Middle frontal gyrus (tissue), 1 donor: ENCODE results near the gene PLEKHG4B.
"Not testable (repeated sequence)": the region's sequence is repeated elsewhere in the genome, so short reads cannot be mapped to it uniquely, and the experiment has no call there.

Experiments
- DNase-seq: peaks from one replicate; pipeline ENCODE4 v3.0.0-alpha.2; 2015; ENCODE audit warnings: low spot score; ENCODE audit errors: extremely low spot score

The PLEKHG4B gene

GRCh38 chr5:94113-94892 is 2.3 kb downstream of the PLEKHG4B start:
- no peak for DNase-seq

DNA sequence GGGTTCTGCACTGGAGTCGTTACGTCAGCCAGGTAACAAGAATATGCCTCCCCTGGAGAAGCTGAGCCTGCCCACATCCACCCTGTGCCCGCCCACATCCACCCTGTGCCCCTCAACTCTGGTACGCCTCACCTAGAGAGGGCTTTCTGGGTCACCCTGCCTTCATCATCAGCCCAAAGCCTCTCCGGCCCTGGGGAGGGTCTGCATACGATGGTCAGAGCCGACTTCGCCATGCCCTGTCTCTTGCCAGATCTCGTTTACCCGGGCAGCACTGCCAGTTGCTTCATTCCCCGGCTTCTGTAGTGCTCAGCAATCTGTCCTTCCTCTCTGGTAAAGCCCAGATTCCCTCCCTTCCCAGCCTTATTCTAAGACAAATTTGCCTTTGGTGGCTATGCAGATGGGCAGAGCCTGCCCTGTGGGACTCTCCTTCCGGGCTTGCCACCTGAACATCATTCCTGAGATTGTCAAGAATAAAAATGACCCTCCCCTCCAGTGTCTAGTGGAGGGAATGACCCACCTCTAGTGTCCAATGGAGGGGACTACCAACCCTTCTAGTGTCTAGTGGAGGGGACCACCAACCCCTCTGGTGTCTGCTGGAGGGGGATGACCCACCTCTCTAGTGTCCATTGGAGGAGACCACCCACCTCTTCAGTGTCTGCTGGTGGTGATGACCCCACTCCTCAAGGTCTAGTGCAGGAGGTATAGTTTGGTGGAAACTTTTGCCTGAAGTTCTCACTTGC is 3.4 kb downstream of the PLEKHG4B start:
- no peak for DNase-seq

DNA sequence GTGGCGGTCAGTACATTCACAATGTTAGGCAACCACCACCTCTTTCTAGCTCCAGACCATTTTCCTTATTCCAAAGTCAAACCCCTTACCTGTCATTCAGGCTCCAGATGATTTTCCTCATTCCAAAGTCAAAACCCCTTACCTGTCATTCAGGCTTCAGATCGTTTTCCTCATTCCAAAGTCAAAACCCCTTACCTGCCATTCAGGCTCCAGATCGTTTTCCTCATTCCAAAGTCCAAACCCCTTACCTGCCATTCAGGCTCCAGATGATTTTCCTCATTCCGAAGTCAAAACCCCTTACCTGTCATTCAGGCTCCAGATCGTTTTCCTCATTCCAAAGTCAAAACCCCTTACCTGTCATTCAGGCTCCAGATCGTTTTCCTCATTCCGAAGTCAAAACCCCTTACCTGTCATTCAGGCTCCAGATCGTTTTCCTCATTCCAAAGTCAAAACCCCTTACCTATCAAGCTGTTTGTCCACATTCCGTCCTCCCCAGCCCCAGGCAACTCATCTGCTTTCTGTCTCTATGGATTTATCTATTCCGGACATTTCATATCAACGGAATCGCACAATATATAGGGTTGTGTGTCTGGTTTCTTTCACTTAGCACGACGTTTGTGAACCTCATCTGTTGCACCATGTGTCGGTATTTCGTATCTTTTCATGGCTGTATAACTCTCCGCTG is 5.2 kb downstream of the PLEKHG4B start:
- no peak for DNase-seq

- DNase-seq, result no peak
Observed at GRCh38 chr5:99815-100214, 7.8 kb downstream of the PLEKHG4B start.

GRCh38 chr5:102411-103043 is 10.6 kb downstream of the PLEKHG4B start:
- DNase-seq, result no peak

DNA sequence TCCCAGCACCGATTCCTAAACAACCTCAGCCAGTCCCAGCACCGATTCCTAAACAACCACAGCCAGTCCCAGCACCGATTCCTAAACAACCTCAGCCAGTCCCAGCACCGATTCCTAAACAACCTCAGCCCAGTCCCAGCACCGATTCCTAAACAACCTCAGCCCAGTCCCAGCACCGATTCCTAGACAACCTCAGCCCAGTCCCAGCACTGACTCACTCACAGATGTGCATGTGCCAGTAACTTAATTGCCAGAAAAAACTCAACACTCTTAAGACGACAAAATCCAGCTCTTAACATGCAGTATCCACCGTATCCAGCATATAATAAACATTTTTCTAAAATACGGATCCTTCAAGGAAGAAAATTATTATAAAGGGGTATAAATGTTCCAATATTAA is 12.1 kb downstream of the PLEKHG4B start:
- DNase-seq, result not testable (repeated sequence)

DNA sequence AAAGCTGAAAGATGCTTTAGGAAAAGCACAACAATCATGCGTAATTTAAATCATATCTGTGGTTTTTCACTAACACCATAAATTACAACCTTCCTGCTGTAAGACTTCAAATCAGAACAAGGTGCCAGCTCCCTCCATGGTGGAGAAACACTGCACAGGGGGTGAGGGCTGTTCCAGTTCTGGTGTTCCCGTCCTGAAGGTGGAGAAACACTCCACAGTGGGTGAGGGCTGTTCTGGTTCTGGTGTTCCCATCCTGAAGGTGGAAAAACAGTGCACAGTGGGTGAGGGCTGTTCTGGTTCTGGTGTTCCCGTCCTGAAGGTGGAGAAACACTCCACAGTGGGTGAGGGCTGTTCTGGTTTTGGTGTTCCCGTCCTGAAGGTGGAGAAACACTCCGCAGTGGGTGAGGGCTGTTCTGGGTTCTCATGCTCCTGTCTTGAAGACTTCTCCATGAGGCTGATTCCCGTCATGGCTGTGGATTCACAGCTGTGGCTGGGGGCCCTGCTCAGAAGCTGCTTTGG is 12.9 kb downstream of the PLEKHG4B start:
- no peak for DNase-seq

- no peak for DNase-seq
Observed at GRCh38 chr5:105504-106070, 13.6 kb downstream of the PLEKHG4B start.

GRCh38 chr5:106587-106986 is 14.6 kb downstream of the PLEKHG4B start:
- DNase-seq, result no peak

- DNase-seq, result no peak
Observed at GRCh38 chr5:107526-107925, 15.6 kb downstream of the PLEKHG4B start.

GRCh38 chr5:109826-110225 is 17.9 kb downstream of the PLEKHG4B start:
- DNase-seq, result no peak

DNA sequence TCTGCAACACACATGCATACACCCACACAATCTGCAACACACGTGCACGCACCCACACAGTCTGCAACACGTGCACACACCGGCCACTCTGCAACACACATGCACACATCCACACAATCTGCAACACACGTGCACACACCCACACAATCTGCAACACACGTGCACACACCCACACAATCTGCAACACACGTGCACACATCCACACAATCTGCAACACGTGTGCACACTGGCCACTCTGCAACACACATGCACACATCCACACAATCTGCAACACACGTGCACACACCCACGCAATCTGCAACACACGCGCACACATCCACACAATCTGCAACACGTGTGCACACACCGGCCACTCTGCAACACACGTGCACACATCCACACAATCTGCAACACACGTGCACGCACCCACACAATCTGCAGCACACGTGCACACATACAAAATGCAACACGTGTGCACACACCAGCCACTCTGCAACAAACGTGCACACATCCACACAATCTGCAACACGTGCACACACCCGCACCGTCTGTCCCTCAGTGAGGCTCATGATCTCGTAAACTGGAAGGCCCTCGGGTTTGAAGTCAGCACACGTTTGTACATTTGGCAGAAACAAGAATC is 18.4 kb downstream of the PLEKHG4B start:
- DNase-seq, result no peak

- DNase-seq, result no peak
Observed at GRCh38 chr5:111171-111570, 19.2 kb downstream of the PLEKHG4B start.

- DNase-seq, result no peak
Observed at GRCh38 chr5:119486-120097, 27.6 kb downstream of the PLEKHG4B start.

GRCh38 chr5:121432-121831 is 29.5 kb downstream of the PLEKHG4B start:
- DNase-seq, result no peak

GRCh38 chr5:125815-126214 is 33.8 kb downstream of the PLEKHG4B start:
- DNase-seq, result no peak

GRCh38 chr5:126806-127205 is 34.8 kb downstream of the PLEKHG4B start:
- DNase-seq, result no peak

DNA sequence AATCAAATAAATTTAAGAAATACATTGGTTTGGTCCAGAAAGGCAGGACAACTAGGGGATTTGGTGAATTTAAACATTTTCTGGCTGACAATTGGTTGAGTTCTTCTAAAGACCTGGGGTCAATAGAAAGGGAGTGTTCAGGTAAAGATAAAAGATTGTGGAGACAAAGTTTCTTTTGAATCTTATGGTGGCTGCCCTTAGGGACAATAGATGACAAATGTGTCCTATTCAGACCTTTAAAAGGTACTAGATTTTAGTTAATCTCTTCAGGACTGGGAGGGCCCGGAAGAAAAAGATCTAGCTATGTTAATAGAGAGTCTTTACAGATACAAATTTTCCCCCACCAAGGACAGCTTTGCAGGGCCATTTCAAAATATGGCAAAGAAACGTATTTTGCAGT is 35.9 kb downstream of the PLEKHG4B start:
- no peak for DNase-seq

DNA sequence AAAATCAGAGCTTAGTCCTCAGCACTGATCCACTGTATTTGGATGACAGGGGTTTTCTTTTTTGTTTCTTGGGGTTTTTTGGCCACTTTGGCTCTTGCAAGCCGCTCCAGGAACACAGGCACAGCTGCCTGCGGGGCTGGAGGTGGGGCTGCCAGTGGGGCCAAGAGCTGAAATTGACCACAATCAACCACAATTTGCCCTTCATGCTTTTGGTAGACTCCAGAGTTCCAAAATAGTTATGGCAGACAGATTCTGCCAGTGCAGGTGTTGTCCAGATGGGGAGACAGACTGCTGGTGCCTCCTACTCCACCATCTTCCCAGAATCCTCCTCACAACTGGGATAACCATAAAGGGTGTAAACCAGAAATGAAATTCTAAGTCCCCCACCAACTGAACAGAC is 36.5 kb downstream of the PLEKHG4B start:
- DNase-seq, result no peak

DNA sequence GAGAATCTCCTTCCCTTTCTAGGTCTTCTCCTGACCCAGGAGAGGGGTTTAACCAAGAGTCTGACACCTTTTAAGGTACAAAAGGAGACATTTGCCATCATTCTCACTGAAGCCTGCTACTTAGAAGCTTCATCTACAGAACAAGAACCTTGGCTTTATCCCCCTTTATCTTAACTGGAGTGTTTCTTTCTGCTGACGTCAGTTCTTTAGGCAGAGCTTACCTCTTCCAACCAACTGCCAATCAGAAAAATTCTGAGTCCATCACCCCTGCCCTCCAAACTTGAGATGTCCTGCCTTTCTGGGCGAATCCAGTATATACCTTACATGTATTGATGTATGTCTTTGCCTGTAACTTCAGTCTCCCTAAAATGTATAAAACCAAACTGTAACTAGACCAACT is 37.2 kb downstream of the PLEKHG4B start:
- no peak for DNase-seq
